HCT116 (cell line): ENCODE results near the gene MAPK4. TPM values are rescaled to one million over a fixed set of nuclear protein-coding genes. Genes with fewer than 3 reads are reported as not detected.

Experiments used
- ATAC-seq: fragments of 200-7000 bp; cut with Tn5 transposase; 2 replicates; pipeline ENCODE4 v1.9.1; 2020; ENCODE audit warnings: mild to moderate bottlenecking, moderate library complexity
- BruUV-seq: library from RNA; stranded (reverse); fragments of 400-500 nt; replicated peaks from 2 replicates; lab custom pipeline; 2021; lab: Mats Ljungman, UMichigan
- CTCF ChIA-PET: fragments of 300-600 bp; sonication (Branson Sonifier 250); formaldehyde crosslinking; loops from one replicate; lab custom pipeline; 2021; ENCODE audit warnings: antibody characterized with exemption; lab: Charles Lee
- POLR2A ChIA-PET: fragments of 300-600, 350-600 bp; sonication (Branson Sonifier 250); formaldehyde crosslinking; loops from one replicate; lab custom pipeline; 2021; ENCODE audit warnings: antibody characterized with exemption; lab: Charles Lee
- RAD21 ChIA-PET, 2 experiments: fragments of 300-600 bp; sonication (Branson Sonifier 250); formaldehyde crosslinking; loops; one replicate each; lab custom pipeline; 2023; ENCODE audit warnings: low total read pairs in 2 of 2; ENCODE audit not compliant: uncharacterized antibody in 2 of 2, unreplicated experiment in 2 of 2, low non-redundant PET in 1 of 2; lab: Charles Lee
- DNase-seq: peaks from one replicate; pipeline ENCODE4 v3.0.0-alpha.2; 2010; ENCODE audit warnings: low read depth, low spot score
- H2AFZ ChIP-seq: fragments of 200-600 bp; shearing (Covaris generic), sonication (generic); 2 replicates; pipeline ENCODE4 v1.6.1; 2017; ENCODE audit warnings: low read depth, mixed run types, mixed read lengths, antibody characterized with exemption, low read length; ENCODE audit not compliant: poor library complexity, severe bottlenecking
- H3K27ac ChIP-seq: 2 replicates; pipeline ENCODE4 v1.5.1; 2012; ENCODE audit warnings: low read depth, low read length
- H3K27me3 ChIP-seq: fragments of 200-600 bp; sonication (generic); 2 replicates; pipeline ENCODE4 v1.6.1; 2016; ENCODE audit warnings: mixed run types, low read length, mixed read lengths; ENCODE audit not compliant: insufficient read depth
- H3K36me3 ChIP-seq, 2 experiments: fragments of 200-500 bp in 1 of 2; fragments of 200-600 bp in 1 of 2; sonication (Bioruptor generic) in 1 of 2; sonication (generic) in 1 of 2; 2 replicates each; pipeline versions ENCODE4 v1.5.1 to v1.6.1; 2014 to 2016; ENCODE audit warnings: low read length in 2 of 2, inconsistent platforms in 1 of 2, mixed read lengths in 1 of 2, mixed run types in 1 of 2; ENCODE audit not compliant: insufficient read depth in 2 of 2, control insufficient read depth in 1 of 2
- H3K4me1 ChIP-seq, 2 experiments: fragments of 200-600 bp in 1 of 2; sonication (generic) in 1 of 2; 2 replicates each; pipeline versions ENCODE4 v1.5.1 to v1.6.1; 2012 to 2017; ENCODE audit warnings: low read length in 2 of 2, inconsistent platforms in 1 of 2, mild to moderate bottlenecking in 1 of 2, mixed read lengths in 1 of 2, mixed run types in 1 of 2, moderate library complexity in 1 of 2; ENCODE audit not compliant: insufficient read depth in 2 of 2, control insufficient read depth in 1 of 2
- H3K4me2 ChIP-seq: fragments of 200-600 bp; sonication (generic); 2 replicates; pipeline ENCODE4 v1.6.1; 2017; ENCODE audit warnings: mixed run types, low read length, mixed read lengths
- H3K4me3 ChIP-seq, 2 experiments: fragments of 200-600 bp in 1 of 2; sonication (generic) in 1 of 2; replicated peaks in 1 of 2; 2 replicates each; pipeline ENCODE4 v1.5.1; 2011 to 2016; ENCODE audit warnings: low read length in 2 of 2, control low read depth in 1 of 2, low read depth in 1 of 2, mild to moderate bottlenecking in 1 of 2, mixed read lengths in 1 of 2, mixed run types in 1 of 2
- H3K79me2 ChIP-seq: fragments of 200-600 bp; sonication (generic); 2 replicates; pipeline ENCODE4 v1.6.1; 2017; ENCODE audit warnings: mild to moderate bottlenecking, mixed run types, low read length, moderate library complexity, mixed read lengths; ENCODE audit not compliant: insufficient read depth
- H3K9ac ChIP-seq: fragments of 200-600 bp; sonication (generic); 2 replicates; pipeline ENCODE4 v1.6.1; 2016; ENCODE audit warnings: low read length, mixed read lengths
- H3K9me2 ChIP-seq: fragments of 200-600 bp; sonication (generic), shearing (Covaris generic); 2 replicates; pipeline ENCODE4 v1.6.1; 2017; ENCODE audit warnings: mixed run types, mild to moderate bottlenecking, moderate library complexity; ENCODE audit not compliant: insufficient read depth
- H3K9me3 ChIP-seq, 2 experiments: fragments of 200-500 bp in 1 of 2; fragments of 200-600 bp in 1 of 2; sonication (Bioruptor generic) in 1 of 2; sonication (generic) in 1 of 2; 2 replicates each; pipeline ENCODE4 v1.6.1; 2014 to 2017; ENCODE audit warnings: low read length in 2 of 2, mixed read lengths in 2 of 2, inconsistent platforms in 1 of 2, low read depth in 1 of 2, mild to moderate bottlenecking in 1 of 2, mixed run types in 1 of 2, moderate library complexity in 1 of 2; ENCODE audit not compliant: control insufficient read depth in 1 of 2, insufficient read depth in 1 of 2
- H4K20me1 ChIP-seq: fragments of 200-600 bp; sonication (generic), shearing (Covaris generic); 2 replicates; pipeline ENCODE4 v1.6.1; 2017; ENCODE audit warnings: mixed run types, mild to moderate bottlenecking, moderate library complexity; ENCODE audit not compliant: insufficient read depth
- ATF3 ChIP-seq: IDR thresholded peaks from 2 replicates; pipeline ENCODE4 v1.6.1; 2012
- CBX3 ChIP-seq: IDR thresholded peaks from 2 replicates; pipeline ENCODE4 v1.6.1; 2012; ENCODE audit warnings: low read depth
- CTCF ChIP-seq, 3 experiments: fragments of 200-600 bp in 1 of 3; sonication (generic) in 1 of 3; IDR thresholded peaks in 2 of 3; conservative IDR thresholded peaks in 1 of 3; 2 replicates each; pipeline ENCODE4 v1.5.1; 2012 to 2017; ENCODE audit warnings: low read depth in 2 of 3, low read length in 2 of 3, antibody characterized with exemption in 1 of 3, borderline replicate concordance in 1 of 3, control low read depth in 1 of 3, mild to moderate bottlenecking in 1 of 3, mixed read lengths in 1 of 3, mixed run types in 1 of 3, moderate library complexity in 1 of 3; ENCODE audit not compliant: insufficient read depth in 1 of 3
- EGR1 ChIP-seq: IDR thresholded peaks from 2 replicates; pipeline ENCODE4 v1.6.1; 2012; ENCODE audit warnings: low read depth
- ELF1 ChIP-seq: IDR thresholded peaks from 2 replicates; pipeline ENCODE4 v1.6.1; 2012; ENCODE audit warnings: low read depth, borderline replicate concordance
- EZH2 ChIP-seq: fragments of 200-600 bp; sonication (generic); IDR thresholded peaks from 2 replicates; pipeline ENCODE4 v1.6.1; 2017; ENCODE audit warnings: antibody characterized with exemption, mixed run types
- MAX ChIP-seq: IDR thresholded peaks from 2 replicates; pipeline ENCODE4 v1.6.1; 2012
- POLR2A ChIP-seq: IDR thresholded peaks from 2 replicates; pipeline ENCODE4 v1.7.0; 2011; ENCODE audit warnings: borderline replicate concordance; ENCODE audit not compliant: insufficient read depth, insufficient read length; ENCODE audit errors: extremely low read depth
- POLR2AphosphoS5 ChIP-seq: IDR thresholded peaks from 2 replicates; pipeline ENCODE4 v1.6.1; 2011; ENCODE audit warnings: mild to moderate bottlenecking, low read depth, low read length, moderate library complexity
- RAD21 ChIP-seq: IDR thresholded peaks from 2 replicates; pipeline ENCODE4 v1.6.1; 2012; ENCODE audit warnings: low read depth, mild to moderate bottlenecking
- SIN3A ChIP-seq: IDR thresholded peaks from 2 replicates; pipeline ENCODE4 v1.6.1; 2012; ENCODE audit warnings: low read depth
- SP1 ChIP-seq: IDR thresholded peaks from 2 replicates; pipeline ENCODE4 v1.6.1; 2012; ENCODE audit warnings: low read depth
- SRF ChIP-seq: IDR thresholded peaks from 2 replicates; pipeline ENCODE4 v1.6.1; 2012; ENCODE audit warnings: low read depth
- YY1 ChIP-seq: IDR thresholded peaks from 2 replicates; pipeline ENCODE4 v1.6.1; 2011; ENCODE audit warnings: low read length, low read depth, moderate library complexity, mild to moderate bottlenecking; ENCODE audit not compliant: insufficient replicate concordance; ENCODE audit errors: extremely low read depth
- ZFX ChIP-seq: fragments of 450-650 bp; IDR thresholded peaks from 2 replicates; pipeline ENCODE4 v1.6.1; 2017
- ZNF274 ChIP-seq: fragments of 200-500 bp; sonication (Bioruptor generic); IDR thresholded peaks from 2 replicates; pipeline ENCODE4 v1.6.1; 2014; ENCODE audit warnings: mild to moderate bottlenecking, low read depth, low read length, inconsistent platforms
- intact Hi-C: fragments of 100-400 bp; cut with micrococcal nuclease; formaldehyde crosslinking; loops from 2 replicates; pipeline ENCODE4 v1.10.0; 2022
- total RNA-seq: library from RNA; stranded (reverse); gene quantifications from one replicate; pipeline ENCODE4 v1.2.1, GENCODE V29; 2021; ENCODE audit not compliant: unreplicated experiment
- TF ChIP-seq, protein P1 (sequence below): IDR thresholded peaks from 2 replicates; pipeline ENCODE4 v1.6.1; 2012; ENCODE audit warnings: low read depth

MAPK4 gene
- total RNA-seq, 1 experiment from 2014 or later = 0.89 TPM

GRCh38 chr18:50644146-50644545, 84.3 kb downstream of the MAPK4 start:
- no peaks in the 10 kb centered on the region for H3K79me2 ChIP-seq
- CTCF ChIA-PET = interaction anchor here (1.2 to 1.3 kb wide), 3 partner anchors 9 to 136 kb away, joined by 3 to 4 read pairs (median 4); no protein-coding TSS in a partner anchor
- POLR2A ChIA-PET = no interaction called here
- no peaks in the 10 kb centered on the region for H4K20me1 ChIP-seq
- H3K9ac ChIP-seq = no peak overlapping the region
- BruUV-seq = no TSS peak
- no peak overlapping the region for H3K4me3 ChIP-seq
- no peak overlapping the region for H3K27ac ChIP-seq
- no peak for ATAC-seq
- TF ChIP-seq ATF3 (no peak), CTCF (IDR thresholded peaks at IDR 0.05 in 2 of 3, conservative IDR thresholded peaks at IDR 0.05 in 1 of 3; ENCODE audit: borderline replicate concordance in 1 of 3, insufficient read depth in 1 of 3, low read depth in 2 of 3, low read length in 2 of 3) (no peak), EZH2 (no peak), YY1 (no peak), ZFX (no peak), POLR2AphosphoS5 (no peak), SIN3A (no peak), ELF1 (no peak), MAX (no peak), POLR2A (no peak), ZNF274 (no peak), CBX3 (no peak), SP1 (no peak), EGR1 (no peak), SRF (no peak), RAD21 (no peak)
- TF ChIP-seq, protein P1, sequence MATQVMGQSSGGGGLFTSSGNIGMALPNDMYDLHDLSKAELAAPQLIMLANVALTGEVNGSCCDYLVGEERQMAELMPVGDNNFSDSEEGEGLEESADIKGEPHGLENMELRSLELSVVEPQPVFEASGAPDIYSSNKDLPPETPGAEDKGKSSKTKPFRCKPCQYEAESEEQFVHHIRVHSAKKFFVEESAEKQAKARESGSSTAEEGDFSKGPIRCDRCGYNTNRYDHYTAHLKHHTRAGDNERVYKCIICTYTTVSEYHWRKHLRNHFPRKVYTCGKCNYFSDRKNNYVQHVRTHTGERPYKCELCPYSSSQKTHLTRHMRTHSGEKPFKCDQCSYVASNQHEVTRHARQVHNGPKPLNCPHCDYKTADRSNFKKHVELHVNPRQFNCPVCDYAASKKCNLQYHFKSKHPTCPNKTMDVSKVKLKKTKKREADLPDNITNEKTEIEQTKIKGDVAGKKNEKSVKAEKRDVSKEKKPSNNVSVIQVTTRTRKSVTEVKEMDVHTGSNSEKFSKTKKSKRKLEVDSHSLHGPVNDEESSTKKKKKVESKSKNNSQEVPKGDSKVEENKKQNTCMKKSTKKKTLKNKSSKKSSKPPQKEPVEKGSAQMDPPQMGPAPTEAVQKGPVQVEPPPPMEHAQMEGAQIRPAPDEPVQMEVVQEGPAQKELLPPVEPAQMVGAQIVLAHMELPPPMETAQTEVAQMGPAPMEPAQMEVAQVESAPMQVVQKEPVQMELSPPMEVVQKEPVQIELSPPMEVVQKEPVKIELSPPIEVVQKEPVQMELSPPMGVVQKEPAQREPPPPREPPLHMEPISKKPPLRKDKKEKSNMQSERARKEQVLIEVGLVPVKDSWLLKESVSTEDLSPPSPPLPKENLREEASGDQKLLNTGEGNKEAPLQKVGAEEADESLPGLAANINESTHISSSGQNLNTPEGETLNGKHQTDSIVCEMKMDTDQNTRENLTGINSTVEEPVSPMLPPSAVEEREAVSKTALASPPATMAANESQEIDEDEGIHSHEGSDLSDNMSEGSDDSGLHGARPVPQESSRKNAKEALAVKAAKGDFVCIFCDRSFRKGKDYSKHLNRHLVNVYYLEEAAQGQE = no peak
- no peak overlapping the region for H2AFZ ChIP-seq
- 0 out of 2 replicates have a peak, but pooled peaks cover 6% of the 10 kb centered on the region for H3K27me3 ChIP-seq
- intact Hi-C loops = no loop called here
- H3K4me2 ChIP-seq = no peak overlapping the region
- RAD21 ChIA-PET = no interaction called here
- DNase-seq = no peak
- H3K4me1 ChIP-seq = no peaks in the 10 kb centered on the region
- H3K9me2 ChIP-seq = no peaks in the 10 kb centered on the region
- H3K9me3 ChIP-seq = no peaks in the 10 kb centered on the region
- no peaks in the 10 kb centered on the region for H3K36me3 ChIP-seq
